GM12872 (cell line): Measurements from ENCODE around the gene LRRC52.

ENCODE experiments used
- TF ChIP-seq, protein P1 (sequence below): IDR thresholded peaks from 3 replicates; pipeline ENCODE4 v1.5.1; 2011; ENCODE audit warnings: low read depth, mild to moderate bottlenecking, low read length, moderate library complexity; ENCODE audit not compliant: insufficient read depth

LRRC52 gene

DNA sequence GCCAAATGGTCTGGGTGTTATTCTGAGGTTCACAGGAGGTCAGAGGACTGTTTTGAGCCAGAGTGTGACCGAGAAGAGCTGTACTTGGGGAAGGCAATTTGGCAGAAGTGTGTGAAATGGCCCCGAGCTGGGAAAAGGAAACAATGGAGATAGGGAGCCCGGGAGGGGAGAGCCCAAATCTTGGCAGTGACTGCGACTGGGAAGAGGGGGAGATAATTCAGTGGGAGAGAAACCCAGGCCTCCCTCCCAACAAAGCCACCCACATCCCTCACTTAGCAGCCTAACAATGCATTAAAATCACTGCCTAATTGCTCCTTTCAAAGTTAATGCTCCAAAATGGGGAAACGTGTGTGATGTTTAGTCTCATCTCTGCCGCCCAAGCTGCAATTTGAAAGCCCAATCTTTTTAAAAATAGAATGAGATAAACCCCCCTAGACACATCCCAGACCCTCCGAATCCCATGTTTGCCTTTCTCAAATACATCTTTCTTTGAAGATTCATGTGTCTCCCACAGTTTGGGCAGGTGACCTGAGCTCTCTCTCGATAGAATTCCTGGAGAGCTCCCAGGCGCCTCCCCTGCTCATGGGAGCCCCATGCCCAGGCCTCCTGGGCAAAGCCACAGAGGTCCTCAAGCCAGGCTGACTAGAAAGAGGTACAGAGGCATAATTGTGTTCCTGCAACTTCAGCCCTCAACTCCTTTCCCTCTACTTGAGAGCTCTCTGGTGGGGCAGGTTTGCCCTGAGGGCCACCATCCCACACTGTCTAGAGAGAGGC is 17.3 kb downstream of the LRRC52 start:
- TF ChIP-seq, protein P1, sequence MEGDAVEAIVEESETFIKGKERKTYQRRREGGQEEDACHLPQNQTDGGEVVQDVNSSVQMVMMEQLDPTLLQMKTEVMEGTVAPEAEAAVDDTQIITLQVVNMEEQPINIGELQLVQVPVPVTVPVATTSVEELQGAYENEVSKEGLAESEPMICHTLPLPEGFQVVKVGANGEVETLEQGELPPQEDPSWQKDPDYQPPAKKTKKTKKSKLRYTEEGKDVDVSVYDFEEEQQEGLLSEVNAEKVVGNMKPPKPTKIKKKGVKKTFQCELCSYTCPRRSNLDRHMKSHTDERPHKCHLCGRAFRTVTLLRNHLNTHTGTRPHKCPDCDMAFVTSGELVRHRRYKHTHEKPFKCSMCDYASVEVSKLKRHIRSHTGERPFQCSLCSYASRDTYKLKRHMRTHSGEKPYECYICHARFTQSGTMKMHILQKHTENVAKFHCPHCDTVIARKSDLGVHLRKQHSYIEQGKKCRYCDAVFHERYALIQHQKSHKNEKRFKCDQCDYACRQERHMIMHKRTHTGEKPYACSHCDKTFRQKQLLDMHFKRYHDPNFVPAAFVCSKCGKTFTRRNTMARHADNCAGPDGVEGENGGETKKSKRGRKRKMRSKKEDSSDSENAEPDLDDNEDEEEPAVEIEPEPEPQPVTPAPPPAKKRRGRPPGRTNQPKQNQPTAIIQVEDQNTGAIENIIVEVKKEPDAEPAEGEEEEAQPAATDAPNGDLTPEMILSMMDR: no peak

DNA sequence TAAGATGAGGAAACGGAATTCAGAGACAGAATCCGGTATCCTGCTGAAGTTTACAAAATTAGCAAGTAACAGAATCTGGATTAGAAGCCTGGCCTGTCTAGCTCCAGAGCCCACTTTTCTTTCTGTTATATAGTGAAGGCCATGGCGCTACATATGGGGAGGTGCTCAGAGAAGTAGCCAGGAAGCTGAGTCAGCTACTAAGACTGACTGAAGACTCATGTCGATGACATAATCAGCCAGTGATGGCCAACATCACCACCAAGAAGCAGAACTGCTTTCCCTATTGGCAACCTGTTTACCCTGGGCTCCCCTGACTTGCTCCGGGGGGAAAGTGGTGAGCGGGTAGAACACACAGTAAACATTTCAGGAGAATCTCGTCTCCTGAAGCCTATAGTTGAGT is 18.8 kb downstream of the LRRC52 start:
- TF ChIP-seq, protein P1: no peak

DNA sequence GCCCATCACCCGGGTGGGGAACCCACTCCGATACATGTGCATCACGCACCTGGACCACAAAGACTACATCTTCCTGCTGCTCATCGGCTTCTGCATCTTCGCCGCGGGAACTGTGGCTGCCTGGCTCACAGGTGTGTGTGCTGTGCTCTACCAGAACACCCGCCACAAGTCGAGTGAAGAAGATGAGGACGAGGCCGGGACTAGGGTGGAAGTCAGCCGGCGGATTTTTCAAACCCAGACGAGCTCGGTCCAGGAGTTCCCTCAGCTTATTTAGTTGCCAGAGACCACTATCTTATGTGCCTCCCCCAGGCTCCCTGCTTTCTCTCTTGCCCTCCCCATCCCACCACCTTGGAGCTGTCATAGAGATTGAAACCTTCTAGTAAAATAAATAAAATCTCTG is 19.8 kb downstream of the LRRC52 start:
- TF ChIP-seq, protein P1: no peak

DNA sequence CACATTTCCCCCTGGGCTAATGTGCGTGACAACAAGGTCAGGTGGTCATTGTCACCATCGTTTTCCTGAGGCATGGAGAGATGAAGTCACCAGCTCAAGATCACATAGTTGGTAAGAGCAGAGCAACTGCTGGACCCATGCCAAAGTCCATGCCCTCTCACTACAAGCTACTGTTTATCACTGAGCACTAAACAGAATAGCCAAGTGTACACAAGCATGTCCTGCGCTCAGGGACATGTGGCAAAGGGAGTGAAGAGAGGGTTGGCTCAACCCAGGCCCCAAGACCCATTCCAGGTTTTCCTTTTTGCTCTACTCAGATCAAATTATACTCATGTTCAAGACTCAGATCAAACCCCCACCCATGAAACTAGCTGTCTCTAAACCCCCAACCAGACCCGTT is 20.8 kb downstream of the LRRC52 start:
- TF ChIP-seq, protein P1: no peak

DNA sequence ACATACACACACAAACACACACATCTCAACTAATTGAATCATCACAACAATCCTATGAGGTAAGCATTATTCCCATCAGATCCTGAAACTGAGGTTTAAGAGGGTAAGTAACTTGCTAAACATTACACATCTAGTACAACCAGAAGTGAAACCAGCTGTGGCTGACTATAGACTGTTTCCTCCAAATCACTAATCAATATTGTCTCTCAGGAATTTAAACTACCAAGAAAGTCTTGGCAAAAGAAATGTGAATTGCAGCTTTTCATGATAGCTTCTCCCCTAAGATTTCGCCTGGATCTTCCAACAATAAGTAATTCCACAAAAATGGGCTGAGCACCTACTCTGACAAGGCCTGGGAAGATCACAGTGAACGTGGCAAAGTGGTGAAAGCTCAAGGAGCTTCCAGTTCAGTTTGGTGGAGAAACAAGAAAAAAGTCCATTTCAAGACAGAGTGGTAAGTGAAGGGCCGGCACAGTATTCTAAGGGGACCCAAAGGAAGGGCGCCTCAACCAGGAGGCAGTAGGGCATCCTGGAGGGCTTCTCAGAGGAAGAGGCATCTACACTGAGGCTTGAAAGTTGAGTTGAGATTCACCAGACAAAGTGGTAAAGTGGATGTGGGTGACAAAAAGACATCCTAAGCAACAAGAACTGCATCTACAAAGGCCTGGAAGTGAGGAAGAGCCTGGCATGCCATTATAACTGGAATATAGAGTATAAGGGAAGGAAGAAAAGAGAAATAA is 22.1 kb downstream of the LRRC52 start:
- TF ChIP-seq, protein P1: no peak

DNA sequence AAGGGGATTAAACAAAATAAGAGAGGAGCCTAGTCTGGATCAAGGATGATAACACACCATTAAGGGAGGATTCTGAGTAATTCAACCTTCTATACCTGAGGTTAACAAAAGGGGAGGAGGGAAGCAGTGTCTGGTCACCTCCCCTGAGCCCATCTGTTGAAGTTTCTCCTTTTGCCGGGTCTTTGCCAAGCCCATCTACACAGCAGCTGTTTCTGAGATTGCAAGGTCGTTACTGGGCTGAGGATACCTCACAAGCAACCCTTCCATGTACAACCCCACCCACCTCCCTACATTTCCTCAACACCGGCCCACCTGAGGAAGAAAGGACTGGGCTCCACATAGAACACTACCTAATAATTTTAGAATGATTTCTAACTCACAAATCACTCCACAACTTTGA is 26.3 kb downstream of the LRRC52 start:
- TF ChIP-seq, protein P1: no peak

DNA sequence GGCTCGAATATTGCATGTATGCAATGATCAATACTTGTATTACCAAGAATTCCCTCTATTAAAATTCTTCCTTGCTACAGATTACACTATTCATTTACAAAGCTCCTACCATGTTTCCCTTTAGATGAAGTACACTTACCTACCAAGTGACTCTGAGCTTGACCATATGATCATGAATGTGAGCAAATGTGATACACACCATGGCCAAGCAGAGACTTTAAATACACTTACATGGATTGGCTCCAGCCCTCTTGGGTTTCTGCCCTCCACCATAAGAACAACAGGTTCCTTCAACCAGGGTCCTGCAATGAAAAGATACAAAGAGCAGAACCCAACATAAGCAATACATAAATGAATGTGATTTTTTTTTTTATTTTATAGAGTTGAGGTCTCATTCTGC is 30.0 kb downstream of the LRRC52 start:
- TF ChIP-seq, protein P1: no peak
